ENCODE results near the gene DOK3.

The DOK3 gene

DNA sequence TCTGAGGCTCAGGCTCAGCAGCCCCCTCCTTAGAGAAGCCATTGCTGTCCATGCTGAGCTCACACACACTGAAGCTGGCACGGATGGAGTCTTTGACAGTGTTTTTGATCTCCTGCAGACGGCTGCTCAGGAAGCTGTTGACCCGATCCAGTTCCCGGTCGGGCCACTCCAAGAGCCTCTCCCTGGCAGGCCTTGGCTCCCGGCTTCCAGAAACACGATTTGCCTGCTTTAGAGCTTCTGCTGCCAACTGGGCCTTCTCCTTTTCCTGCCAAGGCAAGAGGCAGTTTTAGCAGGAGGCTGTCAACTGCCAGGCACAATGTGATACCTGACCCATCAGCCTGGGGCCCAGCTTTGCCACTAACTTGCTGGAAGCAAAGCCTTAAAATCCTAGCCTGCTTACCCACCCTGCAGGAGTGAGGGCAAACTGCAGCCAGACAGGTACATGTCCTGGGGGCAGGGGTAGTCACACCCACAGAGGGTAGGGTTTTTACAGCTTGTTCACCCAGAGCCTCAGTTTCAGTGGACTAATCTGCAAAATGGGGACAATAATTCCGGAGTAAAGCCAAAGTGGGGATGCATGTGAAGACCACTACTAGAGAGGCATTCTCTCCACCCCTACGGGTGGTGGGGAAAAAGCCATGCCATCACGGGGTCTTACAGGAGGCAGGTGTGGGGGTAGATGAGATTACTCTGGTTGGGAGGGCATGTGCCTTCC, 15.5 kb upstream of the DOK3 start:
- Histone ChIP-seq H3K79me2 (ENCODE audit: insufficient read depth, low read length) (no peaks in the 10 kb centered on the region), H4K20me1 (ENCODE audit: insufficient read depth, low read length) (no peaks in the 10 kb centered on the region), H3K9me2 (ENCODE audit: low read depth, low read length) (no peaks in the 10 kb centered on the region), H3K4me3 (ENCODE audit: low read depth, low read length, poor library complexity, severe bottlenecking) (no peak overlapping the region), H3K27ac (ENCODE audit: low read depth, low read length, poor library complexity, severe bottlenecking) (no peak overlapping the region), H3K27me3 (ENCODE audit: insufficient read depth, low read length) (no peaks in the 10 kb centered on the region), H3K4me2 (ENCODE audit: low read length) (no peak overlapping the region), H3F3A (ENCODE audit: insufficient read depth, low read length) (no peaks in the 10 kb centered on the region), H3K36me3 (ENCODE audit: insufficient read depth, low read length) (peaks cover 80% of the 10 kb centered on the region), H3K9me3 (ENCODE audit: low read length) (no peaks in the 10 kb centered on the region), H2AFZ (ENCODE audit: low read length) (no peak overlapping the region), H3K9ac (ENCODE audit: low read length) (no peak overlapping the region), H3K4me1 (ENCODE audit: insufficient read depth, low read length, severe bottlenecking) (peaks cover under 1% of the 10 kb centered on the region)
- TF ChIP-seq, protein P1, sequence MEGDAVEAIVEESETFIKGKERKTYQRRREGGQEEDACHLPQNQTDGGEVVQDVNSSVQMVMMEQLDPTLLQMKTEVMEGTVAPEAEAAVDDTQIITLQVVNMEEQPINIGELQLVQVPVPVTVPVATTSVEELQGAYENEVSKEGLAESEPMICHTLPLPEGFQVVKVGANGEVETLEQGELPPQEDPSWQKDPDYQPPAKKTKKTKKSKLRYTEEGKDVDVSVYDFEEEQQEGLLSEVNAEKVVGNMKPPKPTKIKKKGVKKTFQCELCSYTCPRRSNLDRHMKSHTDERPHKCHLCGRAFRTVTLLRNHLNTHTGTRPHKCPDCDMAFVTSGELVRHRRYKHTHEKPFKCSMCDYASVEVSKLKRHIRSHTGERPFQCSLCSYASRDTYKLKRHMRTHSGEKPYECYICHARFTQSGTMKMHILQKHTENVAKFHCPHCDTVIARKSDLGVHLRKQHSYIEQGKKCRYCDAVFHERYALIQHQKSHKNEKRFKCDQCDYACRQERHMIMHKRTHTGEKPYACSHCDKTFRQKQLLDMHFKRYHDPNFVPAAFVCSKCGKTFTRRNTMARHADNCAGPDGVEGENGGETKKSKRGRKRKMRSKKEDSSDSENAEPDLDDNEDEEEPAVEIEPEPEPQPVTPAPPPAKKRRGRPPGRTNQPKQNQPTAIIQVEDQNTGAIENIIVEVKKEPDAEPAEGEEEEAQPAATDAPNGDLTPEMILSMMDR (IDR thresholded peaks at IDR 0.05; ENCODE audit: low read length): no peak
- no peak for TF ChIP-seq EZH2 (IDR thresholded peaks at IDR 0.05; ENCODE audit: borderline replicate concordance, low read length)

DNA sequence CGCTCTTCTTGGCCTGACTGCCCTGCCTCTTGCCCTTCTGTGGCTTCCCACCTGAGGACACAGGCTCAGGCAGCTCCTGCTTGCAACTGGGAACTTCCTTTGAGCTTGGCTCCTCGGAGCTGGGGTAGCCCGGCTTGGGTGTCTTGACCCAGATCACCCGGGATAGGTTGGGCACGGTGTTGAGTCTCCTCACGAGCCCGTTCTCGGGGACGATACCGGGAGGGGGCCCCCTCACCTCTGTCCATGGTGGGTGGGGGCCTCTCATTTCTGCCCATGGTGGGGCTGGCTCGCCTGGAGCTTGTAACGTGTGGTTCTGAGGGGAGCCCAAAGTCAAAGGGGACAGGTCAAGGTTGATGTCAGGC, 14.9 kb upstream of the DOK3 start:
- H3K79me2 ChIP-seq (ENCODE audit: insufficient read depth, low read length): no peaks in the 10 kb centered on the region
- no peaks in the 10 kb centered on the region for H3F3A ChIP-seq (ENCODE audit: insufficient read depth, low read length)
- no peak overlapping the region for H2AFZ ChIP-seq (ENCODE audit: low read length)
- H3K27me3 ChIP-seq (ENCODE audit: insufficient read depth, low read length): no peaks in the 10 kb centered on the region
- H3K9me2 ChIP-seq (ENCODE audit: low read depth, low read length): no peaks in the 10 kb centered on the region
- no peak overlapping the region for H3K4me2 ChIP-seq (ENCODE audit: low read length)
- H3K36me3 ChIP-seq (ENCODE audit: insufficient read depth, low read length): peaks cover 78% of the 10 kb centered on the region
- no peak overlapping the region for H3K4me3 ChIP-seq (ENCODE audit: low read depth, low read length, poor library complexity, severe bottlenecking)
- peaks cover 7% of the 10 kb centered on the region for H3K4me1 ChIP-seq (ENCODE audit: insufficient read depth, low read length, severe bottlenecking)
- no peak overlapping the region for H3K9ac ChIP-seq (ENCODE audit: low read length)
- no peaks in the 10 kb centered on the region for H3K9me3 ChIP-seq (ENCODE audit: low read length)
- H4K20me1 ChIP-seq (ENCODE audit: insufficient read depth, low read length): no peaks in the 10 kb centered on the region
- TF ChIP-seq EZH2 (IDR thresholded peaks at IDR 0.05; ENCODE audit: borderline replicate concordance, low read length): no peak
- TF ChIP-seq, protein P1 (IDR thresholded peaks at IDR 0.05; ENCODE audit: low read length): no peak
- no peak overlapping the region for H3K27ac ChIP-seq (ENCODE audit: low read depth, low read length, poor library complexity, severe bottlenecking)

DNA sequence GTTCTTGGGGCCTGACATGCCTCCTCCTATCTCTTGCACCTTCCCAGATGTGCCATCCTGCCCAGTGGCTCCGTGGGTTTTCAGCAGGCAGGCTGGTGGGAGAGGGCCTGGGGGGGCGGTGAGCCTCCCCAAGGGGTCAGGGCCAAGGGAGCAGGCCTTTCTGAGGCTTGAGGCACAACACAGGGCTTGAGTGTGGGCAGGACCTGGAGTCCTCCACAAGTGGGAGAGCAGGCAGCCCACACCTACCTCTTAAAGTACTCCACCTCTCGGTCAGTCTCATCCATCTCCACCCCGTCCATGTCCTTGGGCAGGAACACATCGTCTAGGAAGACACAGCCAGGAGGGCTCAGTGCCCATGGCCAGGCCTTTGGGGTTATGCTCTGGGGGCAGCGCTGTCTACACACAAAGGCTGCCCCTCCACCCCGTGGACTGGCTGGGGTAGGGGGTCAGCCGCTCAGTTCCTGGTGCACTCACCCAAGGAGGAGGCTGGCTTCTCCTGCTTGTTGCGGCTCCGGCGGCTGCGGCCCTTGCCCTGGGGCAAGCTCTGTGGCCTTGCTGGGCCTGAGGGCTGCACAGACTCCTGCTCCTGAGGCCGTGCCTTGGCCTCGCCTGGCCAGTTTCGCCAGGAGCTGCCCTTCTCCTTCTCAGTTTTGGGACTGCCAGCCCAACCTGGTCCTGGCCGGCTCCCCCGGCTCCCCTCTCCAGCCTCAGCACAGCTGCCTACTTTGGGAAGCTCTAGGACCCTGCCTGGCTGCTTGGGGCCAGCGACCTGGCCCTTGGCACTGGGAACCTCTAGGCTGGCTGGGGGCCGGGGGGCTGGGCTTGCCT, 14.3 kb upstream of the DOK3 start:
- TF ChIP-seq, protein P1 (IDR thresholded peaks at IDR 0.05; ENCODE audit: low read length): no peak
- TF ChIP-seq EZH2 (IDR thresholded peaks at IDR 0.05; ENCODE audit: borderline replicate concordance, low read length): no peak
- peaks cover 13% of the 10 kb centered on the region for H3K4me1 ChIP-seq (ENCODE audit: insufficient read depth, low read length, severe bottlenecking)
- no peak overlapping the region for H3K9ac ChIP-seq (ENCODE audit: low read length)
- H3K27me3 ChIP-seq (ENCODE audit: insufficient read depth, low read length): no peaks in the 10 kb centered on the region
- no peaks in the 10 kb centered on the region for H3K9me2 ChIP-seq (ENCODE audit: low read depth, low read length)
- no peak overlapping the region for H2AFZ ChIP-seq (ENCODE audit: low read length)
- H3K36me3 ChIP-seq (ENCODE audit: insufficient read depth, low read length): peaks cover 72% of the 10 kb centered on the region
- no peak overlapping the region for H3K4me2 ChIP-seq (ENCODE audit: low read length)
- H4K20me1 ChIP-seq (ENCODE audit: insufficient read depth, low read length): no peaks in the 10 kb centered on the region
- H3K79me2 ChIP-seq (ENCODE audit: insufficient read depth, low read length): no peaks in the 10 kb centered on the region
- H3K4me3 ChIP-seq (ENCODE audit: low read depth, low read length, poor library complexity, severe bottlenecking): no peak overlapping the region
- no peaks in the 10 kb centered on the region for H3K9me3 ChIP-seq (ENCODE audit: low read length)
- no peak overlapping the region for H3K27ac ChIP-seq (ENCODE audit: low read depth, low read length, poor library complexity, severe bottlenecking)
- H3F3A ChIP-seq (ENCODE audit: insufficient read depth, low read length): no peaks in the 10 kb centered on the region

Measured in OCI-LY1 (cell line).